CD14-positive monocyte (primary cell): ENCODE data around the gene MED9. TPM values are rescaled to one million over a fixed set of nuclear protein-coding genes. Genes with fewer than 3 reads are reported as not detected.

ENCODE experiments used
- DNase-seq, 3 donors: peaks; one replicate each; pipeline ENCODE4 v3.0.0-alpha.2; 2011 to 2022
- H2AFZ ChIP-seq: 2 replicates; pipeline ENCODE4 v1.6.0; 2012; ENCODE audit warnings: mild to moderate bottlenecking, low read depth, low read length, inconsistent platforms; ENCODE audit not compliant: insufficient read depth, poor library complexity, severe bottlenecking
- H3K27ac ChIP-seq, 2 donors: 1 replicate in 1 of 2; 2 replicates in 1 of 2; pipeline ENCODE4 v1.5.1; 2012 to 2013; ENCODE audit warnings: low read length in 2 of 2, control low read depth in 1 of 2, inconsistent platforms in 1 of 2, low read depth in 1 of 2, mild to moderate bottlenecking in 1 of 2
- H3K27me3 ChIP-seq, 2 donors: one replicate each; pipeline versions ENCODE4 v1.6.0 to v1.6.1; 2011 to 2013; ENCODE audit warnings: low read length in 2 of 2; ENCODE audit not compliant: control insufficient read depth in 2 of 2, insufficient read depth in 2 of 2
- H3K36me3 ChIP-seq, 2 donors: replicated peaks in 1 of 2; 1 replicate in 1 of 2; 2 replicates in 1 of 2; pipeline versions ENCODE4 v1.5.1 to v1.6.1; 2012 to 2013; ENCODE audit warnings: low read length in 2 of 2, control low read depth in 1 of 2, inconsistent platforms in 1 of 2, mild to moderate bottlenecking in 1 of 2; ENCODE audit not compliant: insufficient read depth in 2 of 2, control insufficient read depth in 1 of 2
- H3K4me1 ChIP-seq, 2 donors: 1 replicate in 1 of 2; 2 replicates in 1 of 2; pipeline versions ENCODE4 v1.5.1 to v1.6.1; 2012 to 2013; ENCODE audit warnings: low read length in 2 of 2, control low read depth in 1 of 2, inconsistent platforms in 1 of 2, mild to moderate bottlenecking in 1 of 2, moderate library complexity in 1 of 2; ENCODE audit not compliant: insufficient read depth in 2 of 2, control insufficient read depth in 1 of 2
- H3K4me2 ChIP-seq: replicated peaks from 2 replicates; pipeline ENCODE3; 2012; ENCODE audit warnings: low read length, moderate library complexity, mild to moderate bottlenecking; ENCODE audit not compliant: poor library complexity, severe bottlenecking; ENCODE audit errors: extremely low read depth
- H3K4me3 ChIP-seq, 3 experiments: fragments of 200-600 bp in 1 of 3; sonication (generic) in 1 of 3; replicated peaks in 1 of 3; 1 replicate in 2 of 3; 2 replicates in 1 of 3; pipeline ENCODE4 v1.5.1; 2011 to 2013; ENCODE audit warnings: low read length in 3 of 3, mild to moderate bottlenecking in 3 of 3, control low read depth in 2 of 3, low read depth in 2 of 3, inconsistent platforms in 1 of 3, moderate library complexity in 1 of 3
- H3K79me2 ChIP-seq: 2 replicates; pipeline ENCODE4 v1.6.0; 2012; ENCODE audit warnings: mild to moderate bottlenecking, control low read depth, inconsistent platforms, low read length, moderate library complexity; ENCODE audit not compliant: insufficient read depth
- H3K9ac ChIP-seq: 2 replicates; pipeline ENCODE4 v1.6.0; 2017; ENCODE audit warnings: low read length, mild to moderate bottlenecking; ENCODE audit not compliant: insufficient read depth, poor library complexity, severe bottlenecking
- H3K9me3 ChIP-seq, 2 donors: replicated peaks in 1 of 2; 1 replicate in 1 of 2; 2 replicates in 1 of 2; pipeline versions ENCODE4 v1.5.1 to v1.6.1; 2012 to 2013; ENCODE audit warnings: low read length in 2 of 2, control low read depth in 1 of 2; ENCODE audit not compliant: control insufficient read depth in 1 of 2, insufficient read depth in 1 of 2
- H4K20me1 ChIP-seq: 2 replicates; pipeline ENCODE4 v1.6.0; 2012; ENCODE audit warnings: mild to moderate bottlenecking, low read length, control low read depth, moderate library complexity; ENCODE audit not compliant: insufficient read depth
- H3K27ac Mint-ChIP-seq, 7 donors: one replicate each; pipeline ENCODE4 v1.8.0; 2020; ENCODE audit warnings: mild to moderate bottlenecking in 7 of 7, mixed read lengths in 7 of 7, moderate library complexity in 6 of 7, inconsistent platforms in 2 of 7
- H3K27me3 Mint-ChIP-seq, 3 donors: one replicate each; pipeline ENCODE4 v1.8.0; 2021 to 2022; ENCODE audit warnings: low read depth in 3 of 3, mild to moderate bottlenecking in 3 of 3, mixed read lengths in 3 of 3, moderate library complexity in 3 of 3, inconsistent platforms in 1 of 3
- H3K36me3 Mint-ChIP-seq, 2 donors: one replicate each; pipeline ENCODE4 v1.8.0; 2020; ENCODE audit warnings: mixed read lengths in 2 of 2, inconsistent platforms in 1 of 2, mild to moderate bottlenecking in 1 of 2
- H3K4me1 Mint-ChIP-seq: one replicate; pipeline ENCODE4 v1.8.0; 2020; ENCODE audit warnings: mild to moderate bottlenecking, mixed read lengths
- H3K4me3 Mint-ChIP-seq, 2 donors: one replicate each; pipeline ENCODE4 v1.8.0; 2020; ENCODE audit warnings: mild to moderate bottlenecking in 2 of 2, mixed read lengths in 2 of 2, moderate library complexity in 1 of 2
- H3K9me3 Mint-ChIP-seq, 7 donors: one replicate each; pipeline ENCODE4 v1.8.0; 2020 to 2022; ENCODE audit warnings: mixed read lengths in 7 of 7, mild to moderate bottlenecking in 6 of 7, moderate library complexity in 6 of 7, inconsistent platforms in 2 of 7
- WGBS: methylation state at CpG from one replicate; pipeline ENCODE4 v1.1.5; 2013; ENCODE audit warnings: missing lambda C conversion rate; ENCODE audit not compliant: insufficient coverage; 5-methylcytosine and 5-hydroxymethylcytosine counted together
- intact Hi-C, 2 donors: fragments of 100-400 bp; cut with micrococcal nuclease; formaldehyde crosslinking; loops; one replicate each; pipeline versions ENCODE4 v1.15.0 to v1.15.1; 2023
- polyA plus RNA-seq, 3 donors: library from polyadenylated mRNA; depleted of rRNA in 1 of 3; unstranded in 2 of 3; stranded (reverse) in 1 of 3; fragments of 300-500 nt in 2 of 3; fragments of >200 nt in 1 of 3; fragmentation: Illumina TruSeq in 2 of 3; gene quantifications; 1 replicate in 2 of 3; 2 replicates in 1 of 3; pipeline ENCODE4 v1.2.3, GENCODE V29; 2012 to 2021
- TF ChIP-seq, protein P1 (sequence below): fragments of 200-600 bp; IDR thresholded peaks from one replicate; pipeline ENCODE4 v1.8.0; 2022; ENCODE audit warnings: antibody characterized with exemption, mild to moderate bottlenecking

Gene MED9
- polyA plus RNA-seq, 3 donors: 5.6 to 6.9 (median 6.1) TPM

DNA sequence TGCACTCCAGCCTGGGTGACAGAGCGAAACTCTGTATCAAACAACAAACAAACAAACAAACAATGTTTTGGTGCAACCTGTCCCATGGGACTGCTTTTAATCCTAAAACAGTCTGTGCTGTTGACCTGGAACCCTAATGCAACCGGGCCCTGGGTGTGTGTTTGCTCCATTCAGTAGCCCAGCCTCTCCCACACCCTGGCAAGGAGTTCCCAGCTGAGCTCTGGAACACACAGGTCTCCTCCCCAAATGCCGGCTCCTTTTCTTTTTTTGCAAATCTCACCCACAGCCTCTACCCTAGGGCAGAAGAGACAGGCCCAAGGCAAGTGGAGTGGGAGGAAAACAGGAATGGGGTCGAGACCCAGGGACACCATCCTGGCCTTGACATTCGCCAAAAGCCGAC, 49.2 kb downstream of the MED9 start:
- Histone ChIP-seq H3K27ac (no peak overlapping the region), H3K4me2 (no peak overlapping the region), H3K4me1 (no peaks in the 10 kb centered on the region), H3K9me3 (no peaks in the 10 kb centered on the region), H3K4me3 (no peak overlapping the region), H3K9ac (no peak overlapping the region), H2AFZ (no peak overlapping the region), H3K36me3 (no peaks in the 10 kb centered on the region), H4K20me1 (no peaks in the 10 kb centered on the region), H3K27me3 (no peaks in the 10 kb centered on the region), H3K79me2 (no peaks in the 10 kb centered on the region)
- no peak overlapping the region for H3K27ac Mint-ChIP-seq
- no peak overlapping the region for H3K4me3 Mint-ChIP-seq
- H3K36me3 Mint-ChIP-seq: no peaks in the 10 kb centered on the region
- H3K9me3 Mint-ChIP-seq: peaks cover 0 to 2% (median 0%) of the 10 kb centered on the region in 7 donors
- intact Hi-C loops: no loop called here
- no peaks in the 10 kb centered on the region for H3K4me1 Mint-ChIP-seq
- peaks cover 0 to 2% (median 0%) of the 10 kb centered on the region in 3 donors for H3K27me3 Mint-ChIP-seq
- DNase-seq: no peak
- TF ChIP-seq, protein P1, sequence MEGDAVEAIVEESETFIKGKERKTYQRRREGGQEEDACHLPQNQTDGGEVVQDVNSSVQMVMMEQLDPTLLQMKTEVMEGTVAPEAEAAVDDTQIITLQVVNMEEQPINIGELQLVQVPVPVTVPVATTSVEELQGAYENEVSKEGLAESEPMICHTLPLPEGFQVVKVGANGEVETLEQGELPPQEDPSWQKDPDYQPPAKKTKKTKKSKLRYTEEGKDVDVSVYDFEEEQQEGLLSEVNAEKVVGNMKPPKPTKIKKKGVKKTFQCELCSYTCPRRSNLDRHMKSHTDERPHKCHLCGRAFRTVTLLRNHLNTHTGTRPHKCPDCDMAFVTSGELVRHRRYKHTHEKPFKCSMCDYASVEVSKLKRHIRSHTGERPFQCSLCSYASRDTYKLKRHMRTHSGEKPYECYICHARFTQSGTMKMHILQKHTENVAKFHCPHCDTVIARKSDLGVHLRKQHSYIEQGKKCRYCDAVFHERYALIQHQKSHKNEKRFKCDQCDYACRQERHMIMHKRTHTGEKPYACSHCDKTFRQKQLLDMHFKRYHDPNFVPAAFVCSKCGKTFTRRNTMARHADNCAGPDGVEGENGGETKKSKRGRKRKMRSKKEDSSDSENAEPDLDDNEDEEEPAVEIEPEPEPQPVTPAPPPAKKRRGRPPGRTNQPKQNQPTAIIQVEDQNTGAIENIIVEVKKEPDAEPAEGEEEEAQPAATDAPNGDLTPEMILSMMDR: no peak
- 100% methylated on average over 2 of the region's 6 CpGs for WGBS

DNA sequence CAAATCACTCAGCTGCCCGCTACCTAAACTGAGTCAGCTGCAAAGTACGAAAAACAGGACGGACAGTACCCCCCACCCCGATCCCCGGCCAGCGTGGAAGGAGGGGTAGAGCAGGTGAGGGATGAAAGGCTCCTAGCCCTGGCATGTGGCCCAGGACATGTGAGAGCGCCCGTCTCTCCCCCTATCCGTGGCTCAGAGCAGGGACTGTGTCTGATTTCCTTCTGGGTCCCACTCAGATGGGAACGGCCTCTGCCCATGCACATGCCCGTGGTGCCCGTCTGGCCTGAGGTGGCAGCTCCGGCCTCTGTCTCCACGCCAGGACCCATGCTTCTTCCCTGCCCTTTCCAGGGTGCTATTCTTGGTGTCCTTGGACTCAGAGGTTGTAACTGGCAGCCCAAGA, 49.6 kb downstream of the MED9 start:
- WGBS: 89% methylated on average over 10 of the region's 14 CpGs
- Histone ChIP-seq H3K36me3 (no peaks in the 10 kb centered on the region), H3K4me2 (no peak overlapping the region), H4K20me1 (no peaks in the 10 kb centered on the region), H3K79me2 (no peaks in the 10 kb centered on the region), H3K4me3 (no peak overlapping the region), H3K9ac (no peak overlapping the region), H3K27ac (no peak overlapping the region), H3K4me1 (no peaks in the 10 kb centered on the region), H3K9me3 (no peaks in the 10 kb centered on the region), H2AFZ (no peak overlapping the region), H3K27me3 (no peaks in the 10 kb centered on the region)
- TF ChIP-seq, protein P1: no peak
- Mint-ChIP-seq H3K36me3 (no peaks in the 10 kb centered on the region), H3K4me1 (no peaks in the 10 kb centered on the region), H3K4me3 (no peak overlapping the region), H3K27me3 (peaks cover 0 to 2% (median 0%) of the 10 kb centered on the region in 3 donors), H3K9me3 (peaks cover 0 to 2% (median 0%) of the 10 kb centered on the region in 7 donors), H3K27ac (no peak overlapping the region)
- no peak for DNase-seq
- intact Hi-C loops: no loop called here
